ENCODE data around the gene SPRED1.
"Not testable (repeated sequence)": the region's sequence is repeated elsewhere in the genome, so short reads cannot be mapped to it uniquely, and the experiment has no call there.

- not testable (repeated sequence) for TF ChIP-seq CTCF (conservative IDR thresholded peaks at IDR 0.05); ZFX (IDR thresholded peaks at IDR 0.05)
Observed at GRCh38 chr15:38277281-38277680, 24.6 kb downstream of the SPRED1 start.

All from C4-2B (cell line).